HepG2 (cell line): ENCODE data around the gene POLR3K. TPM values are rescaled to one million over a fixed set of nuclear protein-coding genes. Genes with fewer than 3 reads are reported as not detected.

ENCODE experiments used
- ATAC-seq: fragments of 200-7000 bp; cut with Tn5 transposase; 3 replicates; pipeline ENCODE4 v1.9.1; 2020; ENCODE audit warnings: mild to moderate bottlenecking, moderate library complexity
- BruUV-seq: library from RNA; stranded (reverse); fragments of 400-500 nt; replicated peaks from 2 replicates; lab custom pipeline; 2021; lab: Mats Ljungman, UMichigan
- CTCF ChIA-PET: fragments of 300-600 bp; formaldehyde crosslinking; extraction: SDS; loops from one replicate; lab custom pipeline; 2021; ENCODE audit warnings: low total read pairs, inconsistent platforms, low intra/inter-chr PET ratio; lab: Yijun Ruan, JAX
- POLR2A ChIA-PET: fragments of 350-600 bp; sonication (Branson Sonifier 250); formaldehyde crosslinking; loops from one replicate; lab custom pipeline; 2020; ENCODE audit warnings: antibody characterized with exemption, inconsistent platforms; lab: Yijun Ruan, JAX
- DNase-seq: peaks from one replicate; pipeline ENCODE4 v3.0.0-alpha.2; 2015; ENCODE audit warnings: low spot score
- FAIRE-seq: peaks from 3 replicates; lab custom pipeline; 2011; peaks lifted over from hg19 to GRCh38; lab: Jason Lieb, UNC
- H2AFZ ChIP-seq: one replicate; pipeline ENCODE4 v1.6.1; 2011; ENCODE audit warnings: low read length, inconsistent platforms
- H3K27ac ChIP-seq: fragments of 300-600 bp; 3 replicates; pipeline ENCODE4 v1.8.0; 2011; ENCODE audit warnings: mixed run types, mild to moderate bottlenecking, mixed read lengths, low read length, inconsistent platforms; ENCODE audit not compliant: insufficient read depth; ENCODE audit errors: extremely low read length
- H3K27me3 ChIP-seq, 2 experiments: fragments of 200-600 bp in 1 of 2; 2 replicates in 1 of 2; 3 replicates in 1 of 2; pipeline versions ENCODE4 v1.6.0 to v1.8.0; 2011; ENCODE audit warnings: low read length in 2 of 2, mild to moderate bottlenecking in 2 of 2, moderate library complexity in 2 of 2, inconsistent platforms in 1 of 2; ENCODE audit not compliant: insufficient read depth in 2 of 2, control insufficient read depth in 1 of 2
- H3K36me3 ChIP-seq, 2 experiments: fragments of 200-600 bp in 1 of 2; replicated peaks in 1 of 2; 2 replicates in 1 of 2; 3 replicates in 1 of 2; pipeline versions ENCODE4 v1.5.1 to v1.8.0; 2011; ENCODE audit warnings: low read length in 2 of 2, inconsistent platforms in 1 of 2; ENCODE audit not compliant: insufficient read depth in 2 of 2, control insufficient read depth in 1 of 2
- H3K4me1 ChIP-seq: 2 replicates; pipeline ENCODE4 v1.5.1; 2012; ENCODE audit warnings: low read length, inconsistent platforms; ENCODE audit not compliant: insufficient read depth
- H3K4me2 ChIP-seq: 2 replicates; pipeline ENCODE4 v1.6.0; 2011; ENCODE audit warnings: low read depth, low read length, inconsistent platforms
- H3K4me3 ChIP-seq, 3 experiments: fragments of 200-600 bp in 1 of 3; sonication (generic), shearing (Covaris generic) in 1 of 3; replicated peaks in 1 of 3; 2 replicates each; pipeline ENCODE4 v1.5.1; 2011 to 2016; ENCODE audit warnings: low read length in 3 of 3, inconsistent platforms in 2 of 3, low read depth in 2 of 3, mild to moderate bottlenecking in 2 of 3, control low read depth in 1 of 3, mixed read lengths in 1 of 3; ENCODE audit not compliant: insufficient read depth in 1 of 3
- H3K79me2 ChIP-seq: one replicate; pipeline ENCODE4 v1.6.1; 2011; ENCODE audit warnings: low read length, inconsistent platforms; ENCODE audit not compliant: insufficient read depth
- H3K9ac ChIP-seq: 2 replicates; pipeline ENCODE4 v1.6.0; 2011; ENCODE audit warnings: mild to moderate bottlenecking, low read depth, low read length, inconsistent platforms; ENCODE audit not compliant: insufficient read depth
- H3K9me3 ChIP-seq: 2 replicates; pipeline ENCODE4 v1.5.1; 2012; ENCODE audit warnings: mild to moderate bottlenecking, low read length
- H4K20me1 ChIP-seq: 2 replicates; pipeline ENCODE4 v1.6.0; 2011; ENCODE audit warnings: inconsistent platforms, mild to moderate bottlenecking, low read length, moderate library complexity; ENCODE audit not compliant: insufficient read depth
- ADNP ChIP-seq: sonication (generic); formaldehyde crosslinking; IDR thresholded peaks from 2 replicates; pipeline ENCODE4 v1.4.0; 2020; ENCODE audit warnings: missing genetic modification reagents
- ATF1 ChIP-seq: IDR thresholded peaks from 2 replicates; pipeline ENCODE4 v1.6.1; 2016; ENCODE audit warnings: mild to moderate bottlenecking, control low read depth
- ATF7 ChIP-seq, 2 experiments: fragments of 450-650 bp in 1 of 2; sonication (generic) in 1 of 2; formaldehyde crosslinking in 1 of 2; IDR thresholded peaks; 2 replicates each; pipeline versions ENCODE4 v1.4.0 to v1.6.1; 2016 to 2020; ENCODE audit warnings: antibody characterized with exemption in 1 of 2, mild to moderate bottlenecking in 1 of 2, missing genetic modification reagents in 1 of 2
- CEBPB ChIP-seq: IDR thresholded peaks from 2 replicates; pipeline ENCODE4 v1.6.1; 2011; ENCODE audit warnings: low read depth, low read length, improper control_type of control experiment, borderline replicate concordance
- HNF4A ChIP-seq: sonication (generic); formaldehyde crosslinking; IDR thresholded peaks from 2 replicates; pipeline ENCODE4 v1.4.0; 2020; ENCODE audit warnings: missing genetic modification reagents
- KDM2A ChIP-seq: sonication (generic); formaldehyde crosslinking; IDR thresholded peaks from 2 replicates; pipeline ENCODE4 v1.4.0; 2020; ENCODE audit warnings: low read depth, missing genetic modification reagents, borderline replicate concordance
- KLF9 ChIP-seq: IDR thresholded peaks from 2 replicates; pipeline ENCODE4 v1.6.1; 2016; ENCODE audit warnings: low read depth
- SAP130 ChIP-seq: IDR thresholded peaks from 2 replicates; pipeline ENCODE4 v1.6.1; 2016; ENCODE audit warnings: low read depth
- ZNF333 ChIP-seq: sonication (generic); formaldehyde crosslinking; IDR thresholded peaks from 2 replicates; pipeline ENCODE4 v1.4.0; 2020; ENCODE audit warnings: mild to moderate bottlenecking, missing genetic modification reagents, borderline replicate concordance
- ZNF598 ChIP-seq: sonication (generic); formaldehyde crosslinking; IDR thresholded peaks from 2 replicates; pipeline ENCODE4 v1.5.1; 2020; ENCODE audit warnings: mild to moderate bottlenecking, missing genetic modification reagents, borderline replicate concordance
- WGBS: methylation state at CpG from one replicate; pipeline ENCODE4 v1.1.6; 2017; ENCODE audit warnings: low lambda C conversion rate; 5-methylcytosine and 5-hydroxymethylcytosine counted together
- in situ Hi-C: cut with HindIII; loops from 2 replicates; pipeline ENCODE4 v1.10.0; 2017; ENCODE audit warnings: low pct_unique_long_range_greater_than_20kb; ENCODE audit not compliant: extremely low pct_ligation_motif_present
- intact Hi-C: fragments of 100-400 bp; cut with micrococcal nuclease; formaldehyde crosslinking; loops from one replicate; pipeline ENCODE4 v1.10.0; 2022; ENCODE audit not compliant: unreplicated experiment
- polyA plus RNA-seq, 8 experiments: library from polyadenylated mRNA; depleted of rRNA in 3 of 8; stranded (reverse) in 7 of 8; unstranded in 1 of 8; fragments of >200 nt; fragmentation: Illumina TruSeq in 4 of 8; extraction: Trizol in 4 of 8; gene quantifications; 2 replicates each; pipeline versions ENCODE4 v1.2.1 to v1.2.3, GENCODE V29; 2011 to 2016; ENCODE audit warnings: low read depth in 4 of 8, missing spikeins in 1 of 8, mixed read lengths in 1 of 8; ENCODE audit not compliant: insufficient read depth in 1 of 8
- total RNA-seq, 5 experiments: library from RNA; depleted of rRNA; stranded (reverse); fragments of >200 nt; fragmentation: Illumina TruSeq; extraction: Trizol; gene quantifications; 2 replicates each; pipeline ENCODE4 v1.2.3, GENCODE V29; 2016; ENCODE audit warnings: low read depth in 1 of 5
- TF ChIP-seq, protein P1 (sequence below): sonication (generic); formaldehyde crosslinking; IDR thresholded peaks from 2 replicates; pipeline ENCODE4 v1.4.0; 2020; ENCODE audit warnings: missing genetic modification reagents
- TF ChIP-seq, protein P2 (sequence below): sonication (generic); formaldehyde crosslinking; IDR thresholded peaks from 2 replicates; pipeline ENCODE4 v1.5.1; 2020; ENCODE audit warnings: mild to moderate bottlenecking, moderate library complexity, missing genetic modification reagents
- TF ChIP-seq, protein P3 (sequence below): sonication (generic); formaldehyde crosslinking; IDR thresholded peaks from 2 replicates; pipeline ENCODE4 v1.4.0; 2020; ENCODE audit warnings: mild to moderate bottlenecking, missing genetic modification reagents
- TF ChIP-seq, protein P4 (sequence below): sonication (generic); formaldehyde crosslinking; IDR thresholded peaks from 2 replicates; pipeline ENCODE4 v1.5.0; 2020; ENCODE audit warnings: mild to moderate bottlenecking, missing genetic modification reagents

Gene POLR3K
- total and polyA plus RNA-seq, 2 of the 13 experiments (the other 11 are each of a cell fraction or from before 2014, with no cell fraction given): 14.8 to 18.8 TPM

DNA sequence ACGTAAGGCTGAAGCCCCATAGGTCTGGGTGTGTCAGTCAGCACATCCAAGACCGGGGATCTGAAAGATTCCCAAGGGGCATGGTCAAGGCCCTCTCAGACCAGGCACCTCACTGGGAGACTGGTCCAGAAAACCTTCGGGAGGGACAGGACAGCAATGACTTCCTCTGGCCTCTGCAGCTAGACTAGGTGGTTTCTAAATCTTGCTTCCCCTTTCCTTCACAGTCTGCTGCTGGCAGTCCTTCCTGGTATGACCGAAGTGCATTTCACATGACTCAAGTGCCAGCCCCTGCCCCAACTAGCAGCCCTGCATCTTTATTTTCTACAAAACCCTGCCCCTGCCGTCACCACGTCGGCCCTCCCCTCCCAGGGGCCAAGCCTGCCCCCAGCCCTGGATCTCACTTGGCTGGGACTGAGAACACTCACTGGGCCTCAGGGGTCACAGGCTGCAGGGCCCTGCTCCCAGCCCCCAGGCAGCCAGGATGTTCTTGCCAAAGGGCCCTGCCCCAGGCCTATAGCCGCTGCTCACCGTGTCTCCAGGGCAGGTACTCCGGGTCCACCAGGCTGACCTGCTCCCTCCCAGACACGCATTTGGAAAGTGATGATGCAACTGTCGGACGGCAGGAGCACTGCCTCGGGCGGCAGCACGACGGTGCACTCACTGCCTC lies 18.3 kb downstream of the POLR3K start:
- in situ Hi-C loops: no loop called here
- FAIRE-seq (no peak), DNase-seq (no peak), ATAC-seq (peak; percentile 66)
- 68% methylated on average over 5 of the region's 17 CpGs for WGBS
- Histone ChIP-seq H3K27ac (no peak overlapping the region), H3K4me2 (peak overlapping the region; percentile 36; the same call in 1 of the 2 replicates), H3K9ac (no peak overlapping the region), H3K36me3 (no peaks in the 10 kb centered on the region), H3K4me1 (peaks cover 13% of the 10 kb centered on the region), H3K27me3 (no peaks in the 10 kb centered on the region), H2AFZ (no peak overlapping the region), H3K4me3 (no peak overlapping the region), H3K9me3 (no peaks in the 10 kb centered on the region), H3K79me2 (no peaks in the 10 kb centered on the region), H4K20me1 (no peaks in the 10 kb centered on the region)
- ChIA-PET CTCF (no interaction called here), POLR2A (no interaction called here)
- intact Hi-C loops: no loop called here
- no TSS peak for BruUV-seq
- TF ChIP-seq ATF7 (IDR thresholded peaks at IDR 0.05): peak; percentile 39
- TF ChIP-seq ATF7 (CRISPR knock-in tag; IDR thresholded peaks at IDR 0.05): no peak
- TF ChIP-seq ADNP (CRISPR knock-in tag): no peak
- TF ChIP-seq, protein P1, sequence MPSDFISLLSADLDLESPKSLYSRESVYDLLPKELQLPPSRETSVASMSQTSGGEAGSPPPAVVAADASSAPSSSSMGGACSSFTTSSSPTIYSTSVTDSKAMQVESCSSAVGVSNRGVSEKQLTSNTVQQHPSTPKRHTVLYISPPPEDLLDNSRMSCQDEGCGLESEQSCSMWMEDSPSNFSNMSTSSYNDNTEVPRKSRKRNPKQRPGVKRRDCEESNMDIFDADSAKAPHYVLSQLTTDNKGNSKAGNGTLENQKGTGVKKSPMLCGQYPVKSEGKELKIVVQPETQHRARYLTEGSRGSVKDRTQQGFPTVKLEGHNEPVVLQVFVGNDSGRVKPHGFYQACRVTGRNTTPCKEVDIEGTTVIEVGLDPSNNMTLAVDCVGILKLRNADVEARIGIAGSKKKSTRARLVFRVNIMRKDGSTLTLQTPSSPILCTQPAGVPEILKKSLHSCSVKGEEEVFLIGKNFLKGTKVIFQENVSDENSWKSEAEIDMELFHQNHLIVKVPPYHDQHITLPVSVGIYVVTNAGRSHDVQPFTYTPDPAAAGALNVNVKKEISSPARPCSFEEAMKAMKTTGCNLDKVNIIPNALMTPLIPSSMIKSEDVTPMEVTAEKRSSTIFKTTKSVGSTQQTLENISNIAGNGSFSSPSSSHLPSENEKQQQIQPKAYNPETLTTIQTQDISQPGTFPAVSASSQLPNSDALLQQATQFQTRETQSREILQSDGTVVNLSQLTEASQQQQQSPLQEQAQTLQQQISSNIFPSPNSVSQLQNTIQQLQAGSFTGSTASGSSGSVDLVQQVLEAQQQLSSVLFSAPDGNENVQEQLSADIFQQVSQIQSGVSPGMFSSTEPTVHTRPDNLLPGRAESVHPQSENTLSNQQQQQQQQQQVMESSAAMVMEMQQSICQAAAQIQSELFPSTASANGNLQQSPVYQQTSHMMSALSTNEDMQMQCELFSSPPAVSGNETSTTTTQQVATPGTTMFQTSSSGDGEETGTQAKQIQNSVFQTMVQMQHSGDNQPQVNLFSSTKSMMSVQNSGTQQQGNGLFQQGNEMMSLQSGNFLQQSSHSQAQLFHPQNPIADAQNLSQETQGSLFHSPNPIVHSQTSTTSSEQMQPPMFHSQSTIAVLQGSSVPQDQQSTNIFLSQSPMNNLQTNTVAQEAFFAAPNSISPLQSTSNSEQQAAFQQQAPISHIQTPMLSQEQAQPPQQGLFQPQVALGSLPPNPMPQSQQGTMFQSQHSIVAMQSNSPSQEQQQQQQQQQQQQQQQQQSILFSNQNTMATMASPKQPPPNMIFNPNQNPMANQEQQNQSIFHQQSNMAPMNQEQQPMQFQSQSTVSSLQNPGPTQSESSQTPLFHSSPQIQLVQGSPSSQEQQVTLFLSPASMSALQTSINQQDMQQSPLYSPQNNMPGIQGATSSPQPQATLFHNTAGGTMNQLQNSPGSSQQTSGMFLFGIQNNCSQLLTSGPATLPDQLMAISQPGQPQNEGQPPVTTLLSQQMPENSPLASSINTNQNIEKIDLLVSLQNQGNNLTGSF: no peak
- TF ChIP-seq HNF4A (CRISPR knock-in tag): 0 out of 2 replicates have a peak, but pooled peaks have one; percentile 16
- TF ChIP-seq CEBPB: peak; percentile 86; the same call in 1 of the 2 replicates
- TF ChIP-seq SAP130 (CRISPR knock-in tag): no peak
- TF ChIP-seq, protein P2, sequence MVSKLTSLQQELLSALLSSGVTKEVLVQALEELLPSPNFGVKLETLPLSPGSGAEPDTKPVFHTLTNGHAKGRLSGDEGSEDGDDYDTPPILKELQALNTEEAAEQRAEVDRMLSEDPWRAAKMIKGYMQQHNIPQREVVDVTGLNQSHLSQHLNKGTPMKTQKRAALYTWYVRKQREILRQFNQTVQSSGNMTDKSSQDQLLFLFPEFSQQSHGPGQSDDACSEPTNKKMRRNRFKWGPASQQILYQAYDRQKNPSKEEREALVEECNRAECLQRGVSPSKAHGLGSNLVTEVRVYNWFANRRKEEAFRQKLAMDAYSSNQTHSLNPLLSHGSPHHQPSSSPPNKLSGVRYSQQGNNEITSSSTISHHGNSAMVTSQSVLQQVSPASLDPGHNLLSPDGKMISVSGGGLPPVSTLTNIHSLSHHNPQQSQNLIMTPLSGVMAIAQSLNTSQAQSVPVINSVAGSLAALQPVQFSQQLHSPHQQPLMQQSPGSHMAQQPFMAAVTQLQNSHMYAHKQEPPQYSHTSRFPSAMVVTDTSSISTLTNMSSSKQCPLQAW: no peak
- TF ChIP-seq KDM2A (CRISPR knock-in tag): 0 out of 2 replicates have a peak, but pooled peaks have one; percentile 32
- TF ChIP-seq, protein P3, sequence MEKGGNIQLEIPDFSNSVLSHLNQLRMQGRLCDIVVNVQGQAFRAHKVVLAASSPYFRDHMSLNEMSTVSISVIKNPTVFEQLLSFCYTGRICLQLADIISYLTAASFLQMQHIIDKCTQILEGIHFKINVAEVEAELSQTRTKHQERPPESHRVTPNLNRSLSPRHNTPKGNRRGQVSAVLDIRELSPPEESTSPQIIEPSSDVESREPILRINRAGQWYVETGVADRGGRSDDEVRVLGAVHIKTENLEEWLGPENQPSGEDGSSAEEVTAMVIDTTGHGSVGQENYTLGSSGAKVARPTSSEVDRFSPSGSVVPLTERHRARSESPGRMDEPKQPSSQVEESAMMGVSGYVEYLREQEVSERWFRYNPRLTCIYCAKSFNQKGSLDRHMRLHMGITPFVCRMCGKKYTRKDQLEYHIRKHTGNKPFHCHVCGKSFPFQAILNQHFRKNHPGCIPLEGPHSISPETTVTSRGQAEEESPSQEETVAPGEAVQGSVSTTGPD (CRISPR knock-in tag): no peak
- TF ChIP-seq KLF9: no peak
- no peak for TF ChIP-seq ZNF598
- TF ChIP-seq, protein P4, sequence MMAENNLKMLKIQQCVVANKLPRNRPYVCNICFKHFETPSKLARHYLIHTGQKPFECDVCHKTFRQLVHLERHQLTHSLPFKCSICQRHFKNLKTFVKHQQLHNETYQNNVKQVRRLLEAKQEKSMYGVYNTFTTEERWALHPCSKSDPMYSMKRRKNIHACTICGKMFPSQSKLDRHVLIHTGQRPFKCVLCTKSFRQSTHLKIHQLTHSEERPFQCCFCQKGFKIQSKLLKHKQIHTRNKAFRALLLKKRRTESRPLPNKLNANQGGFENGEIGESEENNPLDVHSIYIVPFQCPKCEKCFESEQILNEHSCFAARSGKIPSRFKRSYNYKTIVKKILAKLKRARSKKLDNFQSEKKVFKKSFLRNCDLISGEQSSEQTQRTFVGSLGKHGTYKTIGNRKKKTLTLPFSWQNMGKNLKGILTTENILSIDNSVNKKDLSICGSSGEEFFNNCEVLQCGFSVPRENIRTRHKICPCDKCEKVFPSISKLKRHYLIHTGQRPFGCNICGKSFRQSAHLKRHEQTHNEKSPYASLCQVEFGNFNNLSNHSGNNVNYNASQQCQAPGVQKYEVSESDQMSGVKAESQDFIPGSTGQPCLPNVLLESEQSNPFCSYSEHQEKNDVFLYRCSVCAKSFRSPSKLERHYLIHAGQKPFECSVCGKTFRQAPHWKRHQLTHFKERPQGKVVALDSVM (CRISPR knock-in tag): no peak
- no peak for TF ChIP-seq ATF1 (CRISPR knock-in tag)
- no peak for TF ChIP-seq ZNF333 (CRISPR knock-in tag)
